Measurements from ENCODE around the gene CARNS1.

- TF ChIP-seq, protein P1, sequence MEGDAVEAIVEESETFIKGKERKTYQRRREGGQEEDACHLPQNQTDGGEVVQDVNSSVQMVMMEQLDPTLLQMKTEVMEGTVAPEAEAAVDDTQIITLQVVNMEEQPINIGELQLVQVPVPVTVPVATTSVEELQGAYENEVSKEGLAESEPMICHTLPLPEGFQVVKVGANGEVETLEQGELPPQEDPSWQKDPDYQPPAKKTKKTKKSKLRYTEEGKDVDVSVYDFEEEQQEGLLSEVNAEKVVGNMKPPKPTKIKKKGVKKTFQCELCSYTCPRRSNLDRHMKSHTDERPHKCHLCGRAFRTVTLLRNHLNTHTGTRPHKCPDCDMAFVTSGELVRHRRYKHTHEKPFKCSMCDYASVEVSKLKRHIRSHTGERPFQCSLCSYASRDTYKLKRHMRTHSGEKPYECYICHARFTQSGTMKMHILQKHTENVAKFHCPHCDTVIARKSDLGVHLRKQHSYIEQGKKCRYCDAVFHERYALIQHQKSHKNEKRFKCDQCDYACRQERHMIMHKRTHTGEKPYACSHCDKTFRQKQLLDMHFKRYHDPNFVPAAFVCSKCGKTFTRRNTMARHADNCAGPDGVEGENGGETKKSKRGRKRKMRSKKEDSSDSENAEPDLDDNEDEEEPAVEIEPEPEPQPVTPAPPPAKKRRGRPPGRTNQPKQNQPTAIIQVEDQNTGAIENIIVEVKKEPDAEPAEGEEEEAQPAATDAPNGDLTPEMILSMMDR (conservative IDR thresholded peaks at IDR 0.05; ENCODE audit: low read length), result no peak
- TF ChIP-seq EZH2phosphoT487 (IDR thresholded peaks at IDR 0.05; ENCODE audit: borderline replicate concordance), result no peak
Measured at GRCh38 chr11:67435031-67435726, 19.7 kb downstream of the CARNS1 start.

All from Loucy (cell line).